Activated CD4-positive, alpha-beta T cell treated with anti-CD3 and anti-CD28 coated beads, Interleukin-2, amount 10 ng/mL, durations not matched to agents 7 days and 5 days (primary cell): Measurements from ENCODE around the gene LPCAT2. TPM values are rescaled to one million over a fixed set of nuclear protein-coding genes. Genes with fewer than 3 reads are reported as not detected.
A peak's percentile ranks its signal among the peaks of the same experiment; 100 is the strongest.

Experiments used
- CTCF ChIA-PET: fragments of 350-600 bp; sonication (Branson Sonifier 250); formaldehyde crosslinking; loops from one replicate; lab custom pipeline; 2021; ENCODE audit warnings: antibody characterized with exemption; lab: Charles Lee
- POLR2A ChIA-PET: fragments of 350-600 bp; sonication (Branson Sonifier 250); formaldehyde crosslinking; loops from one replicate; lab custom pipeline; 2021; ENCODE audit warnings: antibody characterized with exemption; lab: Charles Lee
- DNase-seq: peaks from one replicate; pipeline ENCODE4 v3.0.0-alpha.2; 2020
- H3K27ac Mint-ChIP-seq: one replicate; pipeline ENCODE4 v1.8.0; 2021; ENCODE audit warnings: mild to moderate bottlenecking, moderate library complexity, mixed read lengths
- H3K27me3 Mint-ChIP-seq: one replicate; pipeline ENCODE4 v1.8.0; 2021; ENCODE audit warnings: mixed read lengths
- H3K36me3 Mint-ChIP-seq: one replicate; pipeline ENCODE4 v1.8.0; 2021; ENCODE audit warnings: low read depth, mixed read lengths
- H3K4me1 Mint-ChIP-seq: one replicate; pipeline ENCODE4 v1.8.0; 2021; ENCODE audit warnings: mixed read lengths
- H3K4me3 Mint-ChIP-seq: one replicate; pipeline ENCODE4 v1.8.0; 2021; ENCODE audit warnings: mild to moderate bottlenecking, moderate library complexity, mixed read lengths
- H3K9me3 Mint-ChIP-seq: one replicate; pipeline ENCODE4 v1.8.0; 2021; ENCODE audit warnings: mixed read lengths
- total RNA-seq, 2 experiments: library from RNA; stranded (reverse); gene quantifications; one replicate each; pipeline ENCODE4 v1.2.3, GENCODE V29; 2021

Gene LPCAT2
- total RNA-seq, 2 experiments from 2014 or later = 0.30 to 0.87 TPM

DNA sequence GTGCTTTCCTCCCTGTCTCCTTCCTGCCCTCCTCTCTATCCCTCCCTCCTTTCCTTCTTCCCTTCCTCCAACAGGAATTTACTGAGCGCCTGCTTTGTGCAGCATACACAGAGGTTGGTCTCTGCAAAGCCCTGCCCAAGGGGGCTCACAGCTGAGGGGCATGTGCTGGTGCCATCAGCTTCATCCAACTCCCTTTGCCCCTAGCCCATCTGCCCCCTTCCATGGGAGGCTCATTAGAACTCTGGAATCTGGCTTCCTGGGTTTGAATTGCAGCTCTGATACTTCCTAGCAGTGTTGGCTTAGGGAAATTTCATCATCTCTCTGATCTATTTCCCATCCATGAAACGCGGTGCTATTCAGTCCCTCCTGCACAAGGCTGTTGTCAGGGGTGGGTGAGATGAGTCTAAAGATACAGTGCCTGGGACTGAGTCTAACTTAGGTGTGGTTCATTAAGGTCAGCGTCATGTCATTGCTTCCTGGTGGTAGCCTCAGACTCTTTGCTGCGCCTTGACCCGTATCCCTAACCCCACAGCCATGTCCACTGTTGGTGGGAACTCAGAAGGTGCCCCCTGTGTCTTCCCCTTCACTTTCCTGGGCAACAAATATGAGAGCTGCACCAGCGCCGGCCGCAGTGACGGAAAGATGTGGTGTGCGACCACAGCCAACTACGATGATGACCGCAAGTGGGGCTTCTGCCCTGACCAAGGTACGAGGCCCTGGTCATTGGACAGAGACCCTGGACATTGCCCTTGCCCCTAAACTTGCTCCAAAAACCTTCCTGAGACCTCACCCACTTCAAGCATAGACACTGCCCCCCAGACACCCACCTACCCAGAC lies 19.5 kb upstream of the LPCAT2 start:
- Mint-ChIP-seq H3K4me3 (no peak overlapping the region), H3K27ac (no peak overlapping the region), H3K9me3 (no peaks in the 10 kb centered on the region)

DNA sequence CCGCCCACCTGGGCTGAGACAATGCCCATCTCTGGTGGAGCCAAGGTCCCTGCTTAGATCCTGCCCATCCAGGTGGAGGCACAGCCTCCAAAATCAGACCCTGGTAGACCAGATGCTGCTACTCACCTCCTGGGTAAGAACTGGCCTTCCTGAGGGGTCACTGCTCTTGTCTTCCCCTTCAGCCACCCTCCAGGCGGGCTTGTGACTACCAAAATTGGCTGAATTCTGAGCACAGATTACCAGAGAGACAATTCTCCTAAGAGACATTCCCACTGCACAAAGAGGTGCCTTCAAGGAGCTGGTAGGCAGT lies 19.0 kb upstream of the LPCAT2 start:
- CTCF ChIA-PET = no interaction called here
- Mint-ChIP-seq H3K4me1 (no peaks in the 10 kb centered on the region), H3K4me3 (no peak overlapping the region), H3K27ac (no peak overlapping the region), H3K27me3 (no peaks in the 10 kb centered on the region), H3K36me3 (no peaks in the 10 kb centered on the region), H3K9me3 (no peaks in the 10 kb centered on the region)
- no peak for DNase-seq
- POLR2A ChIA-PET = no interaction called here

More for the DNA sequence above, 19.5 kb upstream of the LPCAT2 start:
- DNase-seq = no peak
- H3K4me1 Mint-ChIP-seq = no peaks in the 10 kb centered on the region
- H3K36me3 Mint-ChIP-seq = no peaks in the 10 kb centered on the region
- CTCF ChIA-PET = no interaction called here
- POLR2A ChIA-PET = no interaction called here
- H3K27me3 Mint-ChIP-seq = no peaks in the 10 kb centered on the region

DNA sequence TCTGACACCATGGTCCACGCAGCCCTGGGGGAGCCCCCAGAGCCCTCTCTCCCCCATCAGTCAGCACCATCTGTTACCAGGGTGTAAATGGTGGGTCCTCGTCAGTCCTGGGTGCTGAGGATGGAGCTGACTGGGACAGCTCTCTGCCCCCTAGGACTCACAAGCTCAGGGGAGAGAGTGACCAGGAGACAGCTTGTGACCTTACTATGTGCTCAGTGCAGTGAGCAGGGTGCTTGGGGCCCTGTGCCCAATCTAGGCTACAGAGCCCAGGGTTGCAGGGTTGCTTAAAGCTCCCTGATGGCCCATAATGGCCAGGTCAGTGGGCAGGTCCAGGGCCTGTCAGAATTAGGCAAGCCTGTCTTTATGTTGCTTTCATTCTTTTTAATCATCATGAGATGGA lies 18.6 kb upstream of the LPCAT2 start:
- no peaks in the 10 kb centered on the region for H3K9me3 Mint-ChIP-seq
- ChIA-PET CTCF (no interaction called here), POLR2A (no interaction called here)
- no peak overlapping the region for H3K27ac Mint-ChIP-seq
- no peaks in the 10 kb centered on the region for H3K27me3 Mint-ChIP-seq
- no peaks in the 10 kb centered on the region for H3K36me3 Mint-ChIP-seq
- H3K4me1 Mint-ChIP-seq = no peaks in the 10 kb centered on the region
- no peak for DNase-seq
- H3K4me3 Mint-ChIP-seq = no peak overlapping the region

DNA sequence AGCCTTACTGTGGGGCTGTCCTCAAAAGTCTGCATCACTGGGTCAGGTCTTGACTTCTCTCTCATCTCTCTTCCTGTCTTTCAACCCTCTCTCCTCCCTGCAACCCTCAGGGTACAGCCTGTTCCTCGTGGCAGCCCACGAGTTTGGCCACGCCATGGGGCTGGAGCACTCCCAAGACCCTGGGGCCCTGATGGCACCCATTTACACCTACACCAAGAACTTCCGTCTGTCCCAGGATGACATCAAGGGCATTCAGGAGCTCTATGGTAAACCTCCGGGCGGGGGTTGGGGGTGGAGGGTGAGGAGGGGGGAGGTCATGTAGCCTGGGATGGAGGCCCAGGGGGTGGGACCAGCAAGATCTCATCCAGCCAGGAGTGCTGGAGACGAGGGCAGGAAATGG lies 17.2 kb upstream of the LPCAT2 start:
- Mint-ChIP-seq H3K4me1 (no peaks in the 10 kb centered on the region), H3K36me3 (no peaks in the 10 kb centered on the region), H3K9me3 (no peaks in the 10 kb centered on the region), H3K27me3 (no peaks in the 10 kb centered on the region), H3K27ac (no peak overlapping the region), H3K4me3 (no peak overlapping the region)
- no peak for DNase-seq
- POLR2A ChIA-PET = no interaction called here
- CTCF ChIA-PET = interaction anchor here (1.9 kb wide), 1 partner anchor 26 kb away, joined by 4 read pairs; no protein-coding TSS in a partner anchor

DNA sequence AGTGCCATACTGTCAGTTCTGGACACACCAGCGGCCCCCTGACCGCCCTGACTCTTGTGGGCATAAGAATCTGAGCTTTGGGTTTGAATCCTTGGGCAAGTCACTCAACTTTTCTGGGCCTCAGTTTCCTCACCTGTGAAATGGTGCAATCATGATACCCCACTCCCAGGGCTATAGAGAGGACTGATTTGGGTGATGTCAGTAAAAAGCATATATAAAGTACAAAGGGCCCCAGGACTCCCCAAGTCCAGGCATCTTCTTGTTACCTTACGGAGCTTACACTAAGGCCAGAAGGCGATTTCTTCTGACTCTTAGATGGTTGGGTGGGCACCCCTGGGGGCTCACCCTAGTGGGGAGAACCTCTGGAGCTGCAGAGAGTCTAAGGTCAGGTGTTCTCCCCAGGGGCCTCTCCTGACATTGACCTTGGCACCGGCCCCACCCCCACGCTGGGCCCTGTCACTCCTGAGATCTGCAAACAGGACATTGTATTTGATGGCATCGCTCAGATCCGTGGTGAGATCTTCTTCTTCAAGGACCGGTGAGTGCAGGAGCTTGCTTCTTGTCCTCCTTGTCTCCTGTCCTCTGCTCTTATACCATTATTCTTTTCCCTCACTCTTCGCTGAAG lies 16.0 kb upstream of the LPCAT2 start:
- ChIA-PET POLR2A (no interaction called here), CTCF (interaction anchor here (0.6 to 1.9 kb wide), 2 partner anchors 11 to 28 kb away, joined by 3 to 4 read pairs; no protein-coding TSS in a partner anchor)
- Mint-ChIP-seq H3K9me3 (no peaks in the 10 kb centered on the region), H3K36me3 (no peaks in the 10 kb centered on the region), H3K4me1 (no peaks in the 10 kb centered on the region), H3K27ac (no peak overlapping the region), H3K4me3 (no peak overlapping the region), H3K27me3 (no peaks in the 10 kb centered on the region)
- no peak for DNase-seq

DNA sequence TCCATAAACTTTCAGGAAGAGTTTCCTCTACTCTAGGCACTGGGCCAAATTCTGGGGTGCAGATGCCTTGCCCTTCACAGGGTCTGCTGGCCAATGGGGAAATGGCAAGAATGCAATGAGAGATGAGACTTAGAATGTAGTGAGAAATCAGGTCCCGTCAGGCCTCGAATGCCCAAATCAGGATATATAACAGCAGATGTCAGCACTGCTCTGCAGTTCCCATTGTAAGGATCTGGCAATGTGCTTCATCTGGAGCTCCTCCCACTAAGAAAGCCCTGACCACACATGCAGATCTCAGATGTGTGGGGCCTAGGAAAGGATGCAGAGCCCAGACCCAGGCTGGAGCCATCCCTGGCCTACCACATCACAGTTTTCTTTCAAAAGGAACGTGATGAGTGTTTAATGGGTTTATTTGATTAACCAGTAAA lies 13.9 kb upstream of the LPCAT2 start:
- CTCF ChIA-PET = no interaction called here
- POLR2A ChIA-PET = no interaction called here
- no peaks in the 10 kb centered on the region for H3K36me3 Mint-ChIP-seq
- H3K4me1 Mint-ChIP-seq = peaks cover 9% of the 10 kb centered on the region
- no peaks in the 10 kb centered on the region for H3K27me3 Mint-ChIP-seq
- no peak for DNase-seq
- no peak overlapping the region for H3K27ac Mint-ChIP-seq
- no peak overlapping the region for H3K4me3 Mint-ChIP-seq
- H3K9me3 Mint-ChIP-seq = no peaks in the 10 kb centered on the region

DNA sequence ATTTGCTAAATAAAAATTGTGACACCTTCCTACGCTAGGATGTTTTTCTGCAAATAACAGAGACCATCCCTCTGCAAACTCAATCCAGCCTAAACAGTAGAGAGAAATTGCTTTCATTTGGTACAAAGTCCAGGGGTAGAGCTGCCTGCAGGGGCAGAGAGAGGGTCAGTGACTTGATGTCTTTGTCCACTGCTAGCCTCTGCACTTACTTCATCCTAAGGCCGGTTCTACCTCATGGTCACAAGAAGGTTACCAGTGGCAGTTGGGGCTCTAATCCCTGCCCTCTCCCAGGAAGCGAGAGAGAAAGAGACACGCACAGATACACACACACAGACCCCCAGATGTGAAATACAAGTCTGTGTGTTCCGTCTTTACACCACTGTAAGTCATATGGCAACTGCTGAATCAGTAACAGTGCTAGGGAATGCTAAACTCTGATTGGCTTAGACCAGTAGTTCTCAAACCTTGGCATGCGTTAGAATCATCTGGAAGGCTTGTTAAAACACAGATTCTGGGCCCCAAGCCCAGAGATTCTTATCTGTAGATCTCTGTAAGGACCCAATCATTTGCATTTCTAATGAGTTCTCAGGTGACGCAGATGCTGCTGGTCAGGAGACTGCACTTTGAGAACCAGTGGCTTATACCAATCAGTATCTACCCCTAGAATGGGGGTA lies 13.1 kb upstream of the LPCAT2 start:
- H3K27ac Mint-ChIP-seq = no peak overlapping the region
- H3K9me3 Mint-ChIP-seq = no peaks in the 10 kb centered on the region
- POLR2A ChIA-PET = no interaction called here
- no peaks in the 10 kb centered on the region for H3K36me3 Mint-ChIP-seq
- no peak for DNase-seq
- CTCF ChIA-PET = no interaction called here
- no peaks in the 10 kb centered on the region for H3K27me3 Mint-ChIP-seq
- peaks cover 17% of the 10 kb centered on the region for H3K4me1 Mint-ChIP-seq
- H3K4me3 Mint-ChIP-seq = no peak overlapping the region

DNA sequence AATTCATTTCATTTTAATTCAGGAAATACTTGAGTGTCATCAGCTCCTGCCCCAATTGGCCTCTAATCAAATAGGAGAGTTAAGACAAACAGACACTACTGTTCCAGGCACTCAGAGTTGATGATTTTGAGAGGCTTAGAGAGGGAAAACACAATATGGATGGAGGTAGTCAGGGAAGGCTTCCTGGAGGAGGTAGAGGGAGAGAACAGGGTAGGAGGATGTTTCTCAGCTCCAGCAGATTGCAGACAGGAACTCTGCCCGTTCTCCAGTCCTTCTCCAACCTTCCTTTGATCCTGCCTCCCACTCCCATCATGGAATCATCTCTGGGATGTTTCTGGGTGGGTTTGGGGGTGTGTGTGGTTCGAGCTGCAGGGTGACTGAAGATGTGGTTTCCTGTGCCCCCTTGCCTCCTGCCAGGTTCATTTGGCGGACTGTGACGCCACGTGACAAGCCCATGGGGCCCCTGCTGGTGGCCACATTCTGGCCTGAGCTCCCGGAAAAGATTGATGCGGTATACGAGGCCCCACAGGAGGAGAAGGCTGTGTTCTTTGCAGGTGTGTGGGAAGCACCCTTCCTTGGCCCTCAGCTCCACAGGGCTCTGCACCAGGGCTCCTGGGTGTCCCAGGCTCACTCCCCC lies 12.2 kb upstream of the LPCAT2 start:
- H3K27me3 Mint-ChIP-seq = no peaks in the 10 kb centered on the region
- CTCF ChIA-PET = no interaction called here
- POLR2A ChIA-PET = no interaction called here

DNA sequence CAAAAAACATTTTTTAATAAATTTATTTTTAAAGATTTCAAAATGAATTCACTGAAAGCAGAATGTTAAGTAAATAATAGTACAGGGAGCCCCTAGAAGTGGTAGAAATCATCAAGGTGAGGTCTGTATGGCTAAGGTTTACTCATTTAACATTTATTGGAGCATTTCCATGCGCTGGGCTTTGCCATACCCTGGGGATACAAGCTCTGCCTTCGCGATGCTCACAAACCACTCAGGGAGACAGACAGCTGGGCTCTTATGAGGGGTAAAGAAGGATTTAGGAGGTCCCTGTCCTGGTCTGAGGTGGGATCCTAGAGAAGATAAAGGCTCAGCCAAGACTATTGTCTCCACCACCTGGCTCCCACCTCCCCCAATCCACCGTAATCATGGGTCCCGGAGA lies 11.3 kb upstream of the LPCAT2 start:
- peaks cover 18% of the 10 kb centered on the region for H3K4me1 Mint-ChIP-seq
- CTCF ChIA-PET = no interaction called here
- H3K27ac Mint-ChIP-seq = no peak overlapping the region
- no peaks in the 10 kb centered on the region for H3K9me3 Mint-ChIP-seq
- no peak overlapping the region for H3K4me3 Mint-ChIP-seq
- POLR2A ChIA-PET = no interaction called here
- H3K27me3 Mint-ChIP-seq = no peaks in the 10 kb centered on the region
- DNase-seq = no peak
- H3K36me3 Mint-ChIP-seq = no peaks in the 10 kb centered on the region

More for the DNA sequence above, 12.2 kb upstream of the LPCAT2 start:
- H3K4me3 Mint-ChIP-seq = no peak overlapping the region
- no peaks in the 10 kb centered on the region for H3K36me3 Mint-ChIP-seq
- peaks cover 18% of the 10 kb centered on the region for H3K4me1 Mint-ChIP-seq
- DNase-seq = no peak
- H3K9me3 Mint-ChIP-seq = no peaks in the 10 kb centered on the region
- no peak overlapping the region for H3K27ac Mint-ChIP-seq

DNA sequence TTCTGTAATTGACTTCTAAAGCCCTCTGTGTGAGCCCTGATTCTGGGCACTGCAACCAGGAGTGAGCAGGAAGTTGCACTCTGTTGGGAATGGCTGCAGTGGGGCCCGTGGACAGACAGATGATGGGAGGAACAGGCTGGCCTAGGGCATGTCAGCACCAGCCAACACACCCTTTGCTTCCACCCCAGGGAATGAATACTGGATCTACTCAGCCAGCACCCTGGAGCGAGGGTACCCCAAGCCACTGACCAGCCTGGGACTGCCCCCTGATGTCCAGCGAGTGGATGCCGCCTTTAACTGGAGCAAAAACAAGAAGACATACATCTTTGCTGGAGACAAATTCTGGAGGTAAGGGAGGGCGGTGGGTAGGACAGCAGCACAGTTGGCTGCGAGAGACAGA lies 10.8 kb upstream of the LPCAT2 start:
- no peaks in the 10 kb centered on the region for H3K9me3 Mint-ChIP-seq
- peaks cover 18% of the 10 kb centered on the region for H3K4me1 Mint-ChIP-seq
- H3K4me3 Mint-ChIP-seq = no peak overlapping the region
- CTCF ChIA-PET = no interaction called here
- DNase-seq = no peak
- POLR2A ChIA-PET = no interaction called here
- H3K36me3 Mint-ChIP-seq = no peaks in the 10 kb centered on the region
- H3K27me3 Mint-ChIP-seq = no peaks in the 10 kb centered on the region
- no peak overlapping the region for H3K27ac Mint-ChIP-seq

DNA sequence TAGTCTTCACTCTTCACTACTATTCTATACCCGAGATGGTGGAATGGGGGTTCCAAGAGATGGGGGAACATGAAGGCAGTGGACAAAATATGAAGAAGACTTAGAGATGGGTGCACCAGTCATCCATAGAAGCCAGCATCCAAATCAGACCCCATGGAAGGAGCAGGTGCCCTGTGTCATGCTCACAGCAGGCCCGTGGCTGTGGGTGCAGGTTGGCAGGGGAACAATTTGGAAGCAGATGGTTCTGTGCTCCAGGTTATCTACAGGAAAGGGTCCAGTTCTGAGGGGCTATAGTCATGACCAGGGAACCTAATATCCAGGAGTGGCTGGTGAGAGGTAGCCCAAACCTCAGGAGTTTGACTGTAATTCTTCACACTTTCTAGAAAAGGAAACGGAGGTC lies 9.6 kb upstream of the LPCAT2 start:
- H3K4me3 Mint-ChIP-seq = no peak overlapping the region
- CTCF ChIA-PET = no interaction called here
- no peaks in the 10 kb centered on the region for H3K36me3 Mint-ChIP-seq
- no peaks in the 10 kb centered on the region for H3K9me3 Mint-ChIP-seq
- POLR2A ChIA-PET = no interaction called here
- no peak for DNase-seq
- H3K27ac Mint-ChIP-seq = no peak overlapping the region
- H3K4me1 Mint-ChIP-seq = peaks cover 18% of the 10 kb centered on the region
- H3K27me3 Mint-ChIP-seq = no peaks in the 10 kb centered on the region

DNA sequence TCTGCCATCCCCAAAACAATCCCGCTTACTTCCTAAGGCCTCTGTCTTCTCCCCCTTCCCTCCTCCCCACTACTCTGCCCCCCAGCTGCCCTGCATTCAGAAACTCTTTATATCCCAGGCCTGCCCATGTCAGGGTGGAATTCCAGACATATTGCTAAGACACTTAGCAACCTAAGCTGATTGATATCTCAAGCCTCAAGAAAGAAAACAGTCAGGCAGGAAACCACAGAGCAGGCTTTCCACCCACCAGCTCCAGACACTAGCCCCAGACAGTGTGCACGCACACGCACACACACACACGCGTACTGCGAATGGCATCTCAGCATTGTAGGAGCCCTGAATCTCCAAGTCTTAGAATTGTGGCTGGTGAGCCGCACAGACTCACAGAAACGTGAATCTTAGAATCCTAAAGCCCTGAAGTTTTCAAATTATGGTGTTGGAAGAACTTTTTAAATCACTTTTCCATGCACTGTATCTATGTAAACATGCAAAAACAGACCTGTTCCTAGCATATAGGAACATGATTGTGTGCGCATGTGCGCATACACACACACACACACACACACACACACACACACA lies 8.8 kb upstream of the LPCAT2 start:
- H3K9me3 Mint-ChIP-seq = no peaks in the 10 kb centered on the region
- no peak overlapping the region for H3K4me3 Mint-ChIP-seq
- H3K36me3 Mint-ChIP-seq = no peaks in the 10 kb centered on the region
- CTCF ChIA-PET = interaction anchor here (0.6 to 3.3 kb wide), 2 partner anchors 35 to 48 kb away, joined by 3 to 9 read pairs; no protein-coding TSS in a partner anchor
- POLR2A ChIA-PET = no interaction called here
- no peaks in the 10 kb centered on the region for H3K27me3 Mint-ChIP-seq
- H3K27ac Mint-ChIP-seq = peak overlapping the region; percentile 48
- peaks cover 18% of the 10 kb centered on the region for H3K4me1 Mint-ChIP-seq
- peak; percentile 45 for DNase-seq
